Heart right ventricle (tissue), 16 donors: ENCODE data around the gene TOPAZ1. TPM values are rescaled to one million over a fixed set of nuclear protein-coding genes. Genes with fewer than 3 reads are reported as not detected.

Source experiments
- ATAC-seq, 8 donors: fragments of 200-7000 bp; cut with Tn5 transposase; one replicate each; pipeline ENCODE4 v1.9.1; 2020; ENCODE audit warnings: mild to moderate bottlenecking in 8 of 8, moderate library complexity in 8 of 8, moderate number of reproducible peaks in 1 of 8
- DNase-seq, 2 donors: peaks; one replicate each; pipeline ENCODE4 v3.0.0-alpha.2; 2020
- H3K27ac ChIP-seq, 10 donors: fragments of 200-600 bp; sonication (generic) in 2 of 10; one replicate each; pipeline versions ENCODE4 v1.5.0 to v1.8.0; 2020 to 2022; ENCODE audit warnings: mild to moderate bottlenecking in 3 of 10
- H3K27me3 ChIP-seq, 7 donors: fragments of 200-600 bp; one replicate each; pipeline ENCODE4 v1.8.0; 2021 to 2022; ENCODE audit warnings: mild to moderate bottlenecking in 2 of 7
- H3K36me3 ChIP-seq, 9 donors: fragments of 200-600 bp; sonication (generic) in 1 of 9; one replicate each; pipeline versions ENCODE4 v1.5.0 to v1.8.0; 2020 to 2022; ENCODE audit warnings: mild to moderate bottlenecking in 2 of 9
- H3K4me1 ChIP-seq, 9 donors: fragments of 200-600 bp; sonication (generic) in 1 of 9; one replicate each; pipeline versions ENCODE4 v1.5.0 to v1.8.0; 2020 to 2022; ENCODE audit warnings: mild to moderate bottlenecking in 4 of 9
- H3K4me3 ChIP-seq, 10 donors: fragments of 200-600 bp; sonication (generic) in 2 of 10; one replicate each; pipeline versions ENCODE4 v1.5.0 to v1.8.0; 2020 to 2022; ENCODE audit warnings: mild to moderate bottlenecking in 7 of 10, moderate library complexity in 2 of 10
- H3K9me3 ChIP-seq, 11 donors: fragments of 200-600 bp in 10 of 11; sonication (generic) in 2 of 11; one replicate each; pipeline versions ENCODE4 v1.5.0 to v1.8.0; 2013 to 2022; ENCODE audit warnings: mild to moderate bottlenecking in 2 of 11, control low read depth in 1 of 11, moderate library complexity in 1 of 11
- CTCF ChIP-seq, 9 donors: fragments of 200-600 bp; sonication (generic) in 2 of 9; IDR thresholded peaks; one replicate each; pipeline versions ENCODE4 v1.5.0 to v1.8.0; 2021 to 2022; ENCODE audit warnings: antibody characterized with exemption in 9 of 9, mild to moderate bottlenecking in 5 of 9, moderate library complexity in 1 of 9
- WGBS, 2 donors: extraction: QIAGEN DNeasy Blood & Tissue Kit; methylation state at CpG; one replicate each; pipeline ENCODE4 v1.1.7; 2013; ENCODE audit warnings: inconsistent platforms in 1 of 2; 5-methylcytosine and 5-hydroxymethylcytosine counted together
- intact Hi-C, 10 donors: fragments of 100-400 bp; cut with DNase I; formaldehyde crosslinking; loops; one replicate each; pipeline versions ENCODE4 v1.11.1 to v1.14.2; 2022
- polyA plus RNA-seq, 2 donors: library from polyadenylated mRNA; stranded (reverse); fragments of 200-250 nt; gene quantifications; one replicate each; pipeline ENCODE4 v1.2.3, GENCODE V29; 2013
- total RNA-seq, 10 donors: library from RNA; stranded (reverse); fragmentation: NEBNext Ultra II Directional in 3 of 10; extraction: Animal tissue kit (Norgen Biotek cat#: 25700) in 3 of 10; gene quantifications; one replicate each; pipeline versions ENCODE4 v1.2.1 to v1.2.4, GENCODE V29; 2021 to 2023
- donor health status: Arrhythmogenic right ventricular cardiomyopathy.
- donor health status: ischemic (EF 13 %, LVEDD 7.1; RV severe dilation, severe dysfunction).
- donor health status: healthy with polysubstance abuse.
- donor health status: DM: no; HTN: yes; CAD: no.
- donor health status: DM: no; HTN: no; CAD: no.
- donor health status: ischemic (EF 25% LVEDD 6.9; RV normal size, moderate dysfunction).
- donor health status: ischemic (EF 25% LVEDD 5.7; RV mildly dilated, moderate dysfunction).
- donor health status: healthy.
- donor health status: DM: yes; HTN: yes; CAD: no.
- donor health status: Ischemic cardiomyopathy.
- donor health status: ischemic (EF 35%, LVEDD 5.7; RV mildly dilated, moderate dysfunction).
- donor health status: nonischemic (EF 11% LVEDD 7.7; RV severe dilation, severe dysfunction).
- donor health status: DM: yes; HTN: yes; CAD: no.
- donor health status: PGD.
- donor health status: ischemic (EF 29% LVEDD 5.4; RV normal size, mild dysfunction).
- donor health status: nonischemic (EF 23%, LVEDD 6.1; RV moderate dilation, normal function).

Gene TOPAZ1
- total and polyA plus RNA-seq, 12 donors, result not detected

DNA sequence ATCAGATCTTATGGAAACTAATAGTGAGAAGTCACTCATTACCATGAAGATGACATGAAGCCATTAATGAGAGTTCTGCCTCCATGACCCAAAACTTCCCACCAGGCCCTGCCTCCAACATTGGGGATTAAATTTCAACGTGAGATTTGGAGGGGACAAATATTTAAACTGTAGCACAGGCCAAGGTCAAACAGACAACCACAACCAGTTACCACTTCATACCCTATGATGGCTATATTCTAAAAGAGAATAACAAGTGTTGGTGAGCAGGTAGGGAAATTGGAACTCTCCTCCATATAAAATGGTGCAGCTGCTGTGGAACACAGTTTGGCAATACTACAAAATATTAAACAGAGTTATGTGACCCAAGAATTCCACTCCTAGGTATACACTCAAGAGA is 133.8 kb downstream of the TOPAZ1 start:
- Histone ChIP-seq H3K9me3 (peaks cover 0 to 2% (median 0%) of the 10 kb centered on the region in 11 donors), H3K4me3 (no peak overlapping the region), H3K36me3 (peaks cover 0 to 42% (median 5%) of the 10 kb centered on the region in 9 donors), H3K27ac (no peak overlapping the region), H3K4me1 (no peaks in the 10 kb centered on the region), H3K27me3 (no peaks in the 10 kb centered on the region)
- 94 to 100% methylated on average over 1 of the region's 1 CpG for WGBS, 2 donors
- ATAC-seq, result no peak
- intact Hi-C loops, result no loop called here
- no peak for DNase-seq
- TF ChIP-seq CTCF (IDR thresholded peaks at IDR 0.05), result no peak

Other genes with a start within 250 kb of the TOPAZ1 start
- 10 to 100 TPM; 22.8 to 43.9 (median 35.3) TPM for gene TCAIM, start 96.9 kb downstream of the TOPAZ1 start, total RNA-seq
- gene TCAIM, start 96.9 kb downstream of the TOPAZ1 start, polyA plus RNA-seq, result 10 to 100 TPM; 13.5 to 15.2 TPM
- gene ZNF445, start 235.8 kb downstream of the TOPAZ1 start, total RNA-seq, result 10 to 100 TPM; 11.3 to 18.6 (median 15.7) TPM
- 1 to 10 TPM; 1.6 to 5.6 TPM for gene ZNF445, start 235.8 kb downstream of the TOPAZ1 start, polyA plus RNA-seq